Measurements from ENCODE around the gene CXorf38.
"Not testable (repeated sequence)": the region's sequence is repeated elsewhere in the genome, so short reads cannot be mapped to it uniquely, and the experiment has no call there.

DNA sequence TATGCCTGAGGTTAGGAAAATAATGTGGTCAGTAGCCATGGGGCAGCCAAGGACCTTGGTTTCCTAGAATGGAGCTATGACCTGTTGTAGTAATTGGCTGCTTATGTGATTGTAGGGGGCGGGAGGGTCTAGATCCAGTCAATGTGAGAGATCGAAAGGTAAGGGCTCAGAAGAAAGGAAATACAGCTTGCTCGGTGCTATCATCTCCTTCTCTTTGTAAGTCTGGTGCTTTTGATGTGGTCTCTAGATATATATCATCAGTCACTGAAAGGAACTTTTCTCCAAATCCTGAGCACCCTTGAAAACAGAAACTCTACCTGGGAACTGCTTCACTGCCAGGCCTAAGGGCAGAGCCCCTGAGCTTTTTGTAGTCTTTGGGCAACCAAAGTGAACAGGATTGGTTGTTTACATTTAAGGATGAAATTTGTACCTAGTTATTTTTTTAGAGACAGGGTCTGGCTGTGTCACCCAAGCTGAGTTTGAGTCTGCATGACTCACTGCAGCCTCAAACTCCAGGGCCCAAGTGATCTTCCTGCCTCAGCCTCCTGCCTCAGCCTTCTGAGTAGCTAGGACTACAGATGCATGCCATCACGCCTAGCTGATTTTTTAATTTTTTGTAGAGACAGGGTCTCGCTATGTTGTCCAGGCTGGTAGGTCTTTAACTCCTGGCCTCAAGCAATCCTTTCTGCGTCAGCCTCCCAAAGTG lies 57.6 kb downstream of the CXorf38 start:
- not testable (repeated sequence) for TF ChIP-seq EZH2 (IDR thresholded peaks at IDR 0.05; ENCODE audit: insufficient read depth, poor library complexity, severe bottlenecking); EZH2phosphoT487 (IDR thresholded peaks at IDR 0.05; ENCODE audit: insufficient read depth, low read depth)

All from GM23248 (cell line).